Cerebellar cortex (tissue), 1 donor: ENCODE results near the gene HRAS.
"Not testable (repeated sequence)": the region's sequence is repeated elsewhere in the genome, so short reads cannot be mapped to it uniquely, and the experiment has no call there.

Experiments
- DNase-seq: peaks from one replicate; pipeline ENCODE4 v3.0.0-alpha.2; 2015; ENCODE audit warnings: low spot score

The HRAS gene

DNA sequence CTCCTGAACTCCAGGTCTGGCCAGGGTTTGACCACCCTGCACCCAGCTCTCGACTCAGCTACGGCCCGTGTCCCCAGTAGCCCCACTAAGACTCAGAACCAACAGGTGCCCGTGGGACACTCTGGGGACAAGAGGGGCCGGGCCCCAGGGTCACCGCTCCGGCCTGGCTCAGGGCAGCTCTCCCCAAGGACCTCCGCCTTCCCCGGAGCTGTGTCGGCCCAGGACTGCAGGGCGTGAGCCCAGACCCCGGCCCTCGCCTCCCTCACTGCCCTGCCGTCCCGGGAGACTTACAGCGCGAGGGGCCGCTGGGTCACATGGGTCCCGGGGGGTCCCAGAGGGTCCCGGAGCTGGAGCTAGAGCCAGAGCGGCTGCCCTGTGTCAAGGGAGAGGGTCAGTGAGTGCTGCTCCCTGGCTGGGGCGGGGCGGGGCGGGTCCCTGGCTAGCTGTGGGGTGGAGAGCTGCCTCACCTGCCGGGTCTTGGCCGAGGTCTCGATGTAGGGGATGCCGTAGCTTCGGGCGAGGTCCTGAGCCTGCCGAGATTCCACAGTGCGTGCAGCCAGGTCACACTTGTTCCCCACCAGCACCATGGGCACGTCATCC lies 2.3 kb downstream of the HRAS start:
- DNase-seq, result no peak

GRCh38 chr11:532527-532985 lies 2.8 kb downstream of the HRAS start:
- no peak for DNase-seq

- no peak for DNase-seq
Observed at GRCh38 chr11:531919-532526, 3.4 kb downstream of the HRAS start.

DNA sequence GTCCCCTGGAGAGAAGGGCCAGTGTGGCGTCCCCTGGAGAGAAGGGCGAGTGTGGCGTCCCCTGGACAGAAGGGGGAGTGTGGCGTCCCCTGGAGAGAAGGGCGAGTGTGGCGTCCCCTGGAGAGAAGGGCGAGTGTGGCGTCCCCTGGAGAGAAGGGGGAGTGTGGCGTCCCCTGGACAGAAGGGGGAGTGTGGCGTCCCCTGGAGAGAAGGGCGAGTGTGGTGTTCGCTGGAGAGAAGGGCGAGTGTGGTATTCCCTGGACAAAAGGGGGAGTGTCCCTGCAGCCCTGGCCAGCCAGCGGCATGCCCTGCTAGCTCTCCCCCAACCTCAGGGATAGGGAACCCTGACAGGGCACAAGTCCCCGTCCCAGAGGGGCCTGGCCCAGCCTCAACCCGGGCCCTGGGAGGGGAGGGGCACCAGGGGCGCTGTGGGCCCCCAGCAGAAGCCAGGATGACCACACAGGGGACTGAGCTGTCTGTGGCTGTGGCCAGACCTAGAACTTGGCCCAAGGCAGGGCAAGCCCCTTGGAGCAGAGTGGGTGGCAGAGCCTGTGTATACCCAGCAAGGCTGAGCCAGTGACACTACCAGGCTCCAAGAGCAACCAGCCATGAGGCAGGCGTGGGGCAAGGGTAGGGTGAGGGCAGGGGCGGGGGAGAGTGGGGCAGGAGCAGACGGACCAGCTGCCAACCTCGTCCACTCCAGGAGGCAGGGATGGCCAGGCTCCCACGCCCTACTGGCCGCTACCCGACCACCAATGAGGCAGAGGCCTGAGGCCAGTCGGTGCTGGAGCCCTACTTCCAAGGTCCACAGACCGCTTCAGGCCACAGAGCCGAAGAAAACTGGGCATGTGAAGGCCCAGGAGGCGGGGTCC lies 4.2 kb downstream of the HRAS start:
- no peak for DNase-seq

DNA sequence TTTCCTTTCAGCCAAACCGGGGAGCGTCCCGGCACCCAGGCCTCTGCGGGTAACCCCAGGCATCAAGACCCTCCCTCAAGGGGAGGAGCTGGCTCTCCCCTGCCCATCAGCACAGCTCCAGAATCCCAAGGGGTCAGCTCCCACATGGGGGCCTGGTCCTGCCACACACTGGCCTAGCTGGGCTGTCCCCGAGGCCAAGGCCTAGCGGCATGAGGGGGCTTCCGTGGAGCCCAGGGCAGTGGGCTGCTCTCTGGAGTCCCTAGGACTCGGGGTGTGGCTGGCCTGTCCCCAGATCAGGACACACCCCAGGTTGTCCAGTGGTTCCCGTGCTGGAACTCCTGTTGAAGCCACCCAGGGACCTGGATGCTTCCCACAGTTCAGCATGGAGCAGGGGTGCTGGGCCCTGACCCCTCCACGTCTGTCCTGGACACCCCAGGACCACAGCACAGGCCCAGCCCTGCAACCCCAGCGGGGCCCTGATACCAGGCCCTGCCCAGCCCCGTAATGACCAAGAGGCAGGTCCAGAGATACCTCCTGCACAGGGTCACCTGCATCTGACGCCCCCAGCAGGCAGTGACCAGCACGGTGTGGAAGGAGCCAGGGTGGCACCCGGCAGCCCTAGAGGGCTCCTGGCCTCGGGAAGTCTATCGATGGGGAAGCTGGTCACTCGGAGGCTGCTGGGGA lies 5.5 kb downstream of the HRAS start:
- no peak for DNase-seq

DNA sequence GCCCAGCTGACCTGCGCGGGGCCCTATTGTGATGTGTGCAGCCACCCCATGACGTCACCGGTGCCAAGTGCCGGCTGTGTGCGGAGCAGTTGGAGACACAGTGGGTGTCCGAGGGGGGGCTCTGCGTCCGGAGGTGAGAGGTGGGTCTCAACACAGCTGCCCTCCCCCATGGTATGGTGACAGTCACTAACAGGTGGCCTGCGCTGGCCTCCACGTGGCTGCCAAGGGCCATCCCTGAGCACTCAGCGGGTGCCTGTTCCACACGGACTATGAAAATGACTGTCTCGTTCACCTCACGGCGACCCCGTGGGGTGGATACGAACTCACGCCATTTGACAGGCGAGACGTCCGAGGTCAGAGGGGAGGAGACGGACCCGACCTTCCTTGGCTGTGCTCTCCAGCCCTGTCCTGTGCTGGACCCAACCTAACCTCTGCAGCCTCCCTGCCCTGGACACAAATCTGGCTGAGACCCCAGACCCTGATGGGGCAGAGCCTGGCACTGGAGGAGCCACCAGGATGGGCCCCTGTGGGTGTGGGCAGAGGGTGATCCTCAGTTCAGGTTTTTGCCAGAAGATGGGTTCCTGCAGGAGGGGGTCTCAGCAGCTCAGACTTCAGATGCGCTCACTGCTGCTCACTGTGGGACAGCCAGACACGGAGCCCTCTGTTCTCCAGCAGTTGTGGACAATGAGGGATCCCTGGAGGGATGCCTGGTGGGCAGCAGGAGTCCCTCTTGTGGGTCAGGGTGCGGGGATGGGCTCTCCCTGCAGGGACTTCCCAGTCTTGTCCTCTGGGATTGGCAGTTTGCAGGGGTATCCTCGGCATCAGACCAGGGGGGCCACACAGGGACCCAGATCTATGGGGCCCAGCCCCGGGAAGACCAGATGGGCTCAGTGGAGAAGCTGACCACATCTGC lies 6.3 kb downstream of the HRAS start:
- no peak for DNase-seq

DNA sequence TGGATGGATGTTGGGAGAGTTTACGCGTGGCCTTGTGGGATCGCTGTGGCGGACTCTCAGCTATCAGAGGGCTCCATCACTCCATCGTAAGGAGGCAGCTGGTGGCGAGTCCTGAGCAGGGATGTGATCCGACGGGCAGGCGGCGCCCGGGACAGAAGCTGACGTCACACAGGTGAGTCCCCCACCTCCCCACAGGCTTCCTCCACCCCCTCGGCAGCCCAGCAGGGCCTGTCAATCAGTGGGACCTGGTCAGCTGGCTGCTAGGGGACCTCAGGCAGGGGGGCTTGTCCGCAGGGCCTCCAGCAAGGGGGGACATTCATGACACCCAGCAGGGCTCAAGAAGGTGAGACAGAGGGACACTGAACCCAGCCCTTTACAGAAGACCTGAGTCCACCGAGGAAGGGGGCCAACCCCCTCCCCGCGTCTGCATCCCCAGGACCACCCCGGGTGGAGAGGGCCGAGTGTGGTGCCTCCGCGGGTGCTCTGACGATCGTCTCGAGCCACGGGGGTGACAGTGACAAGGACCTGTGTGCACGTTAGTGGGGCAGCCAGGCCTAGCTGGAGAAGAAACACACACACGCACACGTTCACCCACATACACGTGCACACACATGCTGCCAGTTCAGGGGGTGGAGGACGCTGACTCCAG lies 7.1 kb downstream of the HRAS start:
- DNase-seq, result no peak

DNA sequence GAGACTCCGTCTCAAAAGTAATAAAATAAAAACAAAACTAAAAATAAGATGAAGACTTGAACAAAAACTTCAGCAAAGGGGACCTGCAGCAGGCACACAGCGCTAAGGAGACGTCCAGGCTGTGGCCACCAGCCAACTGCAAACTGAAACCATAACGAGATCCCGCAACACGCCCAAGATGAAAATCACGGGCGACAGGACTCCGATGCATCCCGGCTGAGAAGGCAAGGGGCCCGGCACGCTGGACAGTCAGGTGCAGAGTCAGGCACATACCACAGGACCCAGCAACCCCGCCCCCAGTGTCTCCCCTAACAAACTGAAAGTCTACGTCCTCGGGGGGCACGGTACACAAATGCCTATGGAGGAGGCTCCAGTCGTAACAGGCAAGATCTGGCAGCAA lies 9.2 kb downstream of the HRAS start:
- no peak for DNase-seq

- DNase-seq, result no peak
Observed at GRCh38 chr11:521177-521688, 14.1 kb downstream of the HRAS start.

DNA sequence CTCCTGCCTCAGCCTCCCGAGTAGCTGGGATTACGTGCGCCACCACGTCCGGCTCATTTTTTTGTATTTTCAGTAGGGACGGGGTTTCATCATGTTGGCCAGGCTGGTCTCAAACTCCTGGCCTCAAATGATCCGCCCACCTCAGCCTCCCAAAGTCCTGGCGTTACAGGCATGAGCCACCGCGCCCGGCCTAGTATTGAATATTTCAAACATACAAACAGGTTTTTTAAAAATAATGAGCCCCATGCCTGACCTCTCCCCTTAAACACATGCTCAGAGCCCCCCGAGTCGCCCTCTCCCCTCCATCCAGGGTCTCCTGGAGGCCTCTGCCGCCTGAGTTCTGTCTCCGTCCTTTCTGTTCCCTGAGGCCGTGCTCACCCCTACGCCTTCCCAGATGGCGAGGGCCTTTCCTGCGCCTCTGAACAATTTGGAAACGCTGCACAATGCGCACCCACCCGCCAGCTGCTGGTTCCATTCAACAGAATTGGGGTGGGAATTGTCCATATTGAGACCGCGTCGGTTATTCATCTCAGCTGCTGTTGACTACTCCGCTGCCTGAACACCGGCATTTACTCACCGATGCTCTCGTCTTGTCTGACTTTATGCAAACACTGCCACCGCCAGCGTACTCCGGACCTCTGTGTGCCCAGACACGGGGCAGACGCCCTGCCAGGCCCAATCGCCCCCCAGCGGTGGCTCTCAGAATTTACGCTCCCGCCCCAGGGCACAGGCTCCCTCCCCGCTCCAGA lies 14.8 kb downstream of the HRAS start:
- no peak for DNase-seq

DNA sequence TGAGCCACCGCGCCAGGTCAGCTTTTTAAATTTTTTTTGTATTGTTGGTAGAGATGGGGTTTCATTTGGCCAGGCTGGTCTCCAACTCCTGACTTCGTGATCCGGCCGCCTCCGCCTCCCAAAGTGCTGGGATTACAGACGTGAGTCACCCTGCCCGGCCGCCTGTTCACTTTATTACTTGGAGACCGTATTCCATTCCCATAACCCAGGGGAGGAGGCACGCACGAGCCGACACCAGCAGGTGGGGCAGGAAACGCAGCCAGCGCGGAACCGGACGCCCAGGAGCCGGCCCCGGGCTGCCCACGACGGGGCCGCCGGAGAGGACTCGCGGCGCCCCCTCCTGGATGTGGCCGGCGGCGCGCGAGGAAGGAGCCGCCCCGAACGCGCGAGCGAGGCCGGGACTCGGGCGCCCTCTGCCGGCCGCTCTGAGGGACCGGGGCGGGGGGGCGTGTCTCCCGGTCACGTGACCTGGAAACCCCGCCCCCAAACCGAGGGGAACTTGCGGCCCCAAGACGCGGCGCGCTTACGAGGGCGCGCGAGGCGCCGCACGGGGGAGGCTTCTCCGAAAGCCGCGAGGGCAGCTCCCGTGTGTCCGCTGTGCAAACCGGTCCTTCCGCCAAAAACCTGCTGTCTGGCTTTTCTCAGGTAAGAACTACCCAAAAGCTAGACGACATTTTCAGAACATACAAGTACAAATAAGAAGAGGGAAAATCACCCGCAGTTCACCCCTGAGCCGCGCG lies 16.7 kb downstream of the HRAS start:
- DNase-seq, result peak; percentile 67

- not testable (repeated sequence) for DNase-seq
Observed at GRCh38 chr11:516918-517685, 18.3 kb downstream of the HRAS start.

- DNase-seq, result no peak
Observed at GRCh38 chr11:516400-516799, 19.0 kb downstream of the HRAS start.

GRCh38 chr11:515131-515530 lies 20.2 kb downstream of the HRAS start:
- no peak for DNase-seq

DNA sequence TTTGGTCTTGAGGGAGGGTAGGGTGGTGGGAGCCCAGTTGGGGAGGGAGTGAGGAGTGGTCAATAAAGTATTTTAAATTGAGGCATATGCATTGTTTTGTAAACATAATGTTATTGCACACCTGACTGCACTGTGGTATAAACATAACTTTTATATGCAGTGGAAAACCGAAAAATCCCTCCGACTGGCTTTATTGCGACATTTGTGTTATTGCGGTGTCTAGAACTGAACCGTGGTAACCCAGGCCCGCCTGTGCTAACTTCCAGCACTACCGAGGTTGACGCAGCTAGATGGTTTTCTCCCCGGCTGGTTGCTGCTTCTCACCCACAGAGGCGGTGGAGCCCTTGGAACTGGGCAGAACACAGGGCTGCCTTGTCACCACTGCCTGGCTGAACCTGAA lies 20.8 kb downstream of the HRAS start:
- DNase-seq, result no peak

DNA sequence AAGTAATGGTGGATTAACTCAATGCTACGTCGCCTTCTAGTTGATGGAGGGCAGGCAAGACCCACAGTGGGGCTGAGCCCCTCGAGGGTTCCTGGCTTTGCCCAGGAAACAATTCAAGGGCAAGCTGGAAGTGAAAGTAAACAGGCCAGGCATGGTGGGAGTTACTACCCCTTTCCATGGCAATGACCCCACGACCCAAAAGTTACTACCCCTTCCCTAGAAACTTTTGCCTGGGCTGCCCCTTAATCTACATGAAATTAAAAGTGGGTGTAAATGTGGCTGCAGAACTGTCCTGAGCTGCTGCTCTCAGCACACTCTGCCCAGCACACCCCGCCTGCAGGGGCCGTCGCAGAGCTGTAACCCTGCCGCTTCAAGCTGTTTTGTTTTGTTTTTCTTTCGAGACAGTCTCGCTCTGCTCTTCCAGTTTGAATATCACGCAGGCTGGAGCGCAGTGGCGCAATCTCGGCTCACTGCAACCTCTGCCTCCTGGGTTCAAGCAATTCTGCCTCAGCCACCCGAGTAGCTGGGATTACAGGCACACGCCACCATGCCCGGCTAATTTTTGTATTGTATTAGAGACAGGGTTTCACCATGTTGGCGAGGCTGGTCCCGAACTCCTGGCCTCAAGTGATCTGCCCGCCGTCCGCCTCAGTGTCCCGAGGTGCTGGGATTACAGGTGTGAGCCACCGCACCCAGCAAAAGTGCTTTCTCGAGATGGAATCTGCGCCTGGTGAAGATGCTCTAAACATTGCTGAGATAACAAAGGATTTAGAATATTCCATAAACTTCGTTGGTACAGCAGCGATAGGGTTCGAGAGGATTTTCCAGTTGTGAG lies 22.4 kb downstream of the HRAS start:
- no peak for DNase-seq

GRCh38 chr11:508956-509355 lies 26.4 kb downstream of the HRAS start:
- DNase-seq, result no peak
